ENCODE results near the gene SERTAD1. TPM values are rescaled to one million over a fixed set of nuclear protein-coding genes. Genes with fewer than 3 reads are reported as not detected.

The SERTAD1 gene
- polyA plus RNA-seq, 3 donors = 5.5 to 65.3 (median 44.1) TPM

- no peak within 1 kb of the TSS for H3K27ac ChIP-seq (ENCODE audit: low read depth, low read length)
- 82 to 91% (median 89%) methylated on average over 10 of the region's 10 CpGs for WGBS, 3 donors
These were observed 35.6 kb downstream of the SERTAD1 start, which contains the start of gene HIPK4 for GRCh38 chr19:40390084-40390742. TSS of gene HIPK4 (minus strand) at chr19:40390181. CDS start at chr19:40389902, 279 bp downstream.

GRCh38 chr19:40389404-40390083 lies 36.2 kb downstream of the SERTAD1 start:
- H3K27ac ChIP-seq (ENCODE audit: low read depth, low read length) = no peak overlapping the region
- 94 to 96% (median 95%) methylated on average over 33 of the region's 33 CpGs for WGBS, 3 donors

GRCh38 chr19:40388481-40388880 lies 37.3 kb downstream of the SERTAD1 start:
- H3K27ac ChIP-seq (ENCODE audit: low read depth, low read length) = no peak overlapping the region
- WGBS, 3 donors = 62 to 90% (median 88%) methylated on average over 3 of the region's 3 CpGs

GRCh38 chr19:40387155-40387554 lies 38.6 kb downstream of the SERTAD1 start:
- WGBS, 3 donors = 90 to 92% (median 91%) methylated on average over 10 of the region's 10 CpGs
- no peak overlapping the region for H3K27ac ChIP-seq (ENCODE audit: low read depth, low read length)

- no peak overlapping the region for H3K27ac ChIP-seq (ENCODE audit: low read depth, low read length)
- WGBS, 3 donors = 78 to 90% (median 90%) methylated on average over 28 of the region's 28 CpGs
These were observed 42.0 kb downstream of the SERTAD1 start for GRCh38 chr19:40383668-40384248.

DNA sequence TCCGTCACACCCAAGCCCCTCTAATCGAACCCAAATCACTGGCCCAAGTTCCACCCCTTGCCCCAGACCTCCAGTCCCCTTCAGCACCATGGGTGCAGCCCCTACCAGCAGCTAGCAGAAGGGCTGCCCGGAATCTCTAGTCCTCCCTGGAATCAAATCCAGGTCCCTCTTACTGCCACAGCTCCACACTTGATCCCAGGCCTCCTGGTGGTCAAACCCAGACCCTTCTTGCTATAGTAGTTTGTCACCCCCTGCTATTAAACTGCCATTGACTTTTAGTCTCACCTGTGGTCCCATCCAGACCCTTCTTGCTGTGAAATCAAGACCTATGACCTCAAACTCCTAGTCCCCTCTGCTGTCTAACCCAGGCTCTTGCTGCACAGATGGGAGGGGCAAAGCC lies 44.5 kb downstream of the SERTAD1 start:
- 81 to 92% (median 83%) methylated on average over 2 to 3 of the region's 3 CpGs for WGBS, 3 donors
- no peak overlapping the region for H3K27ac ChIP-seq (ENCODE audit: low read depth, low read length)

DNA sequence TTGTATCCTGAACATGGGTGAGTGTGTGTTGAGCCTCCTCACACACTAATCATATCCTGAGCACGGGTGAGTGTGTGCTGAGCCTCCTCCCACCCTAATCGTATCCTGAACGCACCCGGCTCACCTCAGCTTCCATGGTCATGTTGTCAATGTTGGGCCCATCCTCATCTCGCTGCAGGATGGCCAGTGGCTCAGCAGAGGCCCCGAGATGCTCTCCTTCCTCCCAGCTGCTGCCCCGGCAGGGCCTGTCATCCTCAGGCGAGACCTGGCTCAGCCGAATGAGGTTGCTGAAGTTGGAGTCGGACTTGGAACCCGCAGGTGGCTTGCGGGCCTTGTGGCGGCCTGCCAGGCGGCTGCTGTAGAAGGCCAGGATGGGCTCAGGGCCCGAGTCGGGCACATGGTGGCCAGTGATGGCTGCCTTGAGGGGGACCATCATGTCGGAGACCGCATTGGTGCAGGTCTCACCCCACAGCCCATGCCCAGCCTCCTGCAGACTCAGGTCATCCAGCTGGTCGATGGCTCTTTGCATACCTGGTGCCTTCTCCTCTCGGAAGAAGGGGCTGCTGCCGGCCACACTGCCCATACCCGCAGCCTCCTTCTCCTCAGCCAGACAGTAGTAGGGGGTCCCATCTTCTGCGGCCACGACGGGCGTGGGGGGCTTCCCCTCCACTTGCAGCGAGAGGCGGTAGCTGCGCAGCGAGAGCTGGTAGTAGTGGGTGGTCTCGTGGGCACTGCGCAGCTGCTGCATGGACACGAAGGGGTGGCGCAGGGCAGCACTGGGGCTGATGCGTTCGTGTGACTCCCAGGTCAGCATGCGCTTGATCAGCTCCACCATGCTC lies 45.4 kb downstream of the SERTAD1 start:
- 83 to 89% (median 85%) methylated on average over 37 of the region's 37 CpGs for WGBS, 3 donors
- no peak overlapping the region for H3K27ac ChIP-seq (ENCODE audit: low read depth, low read length)

DNA sequence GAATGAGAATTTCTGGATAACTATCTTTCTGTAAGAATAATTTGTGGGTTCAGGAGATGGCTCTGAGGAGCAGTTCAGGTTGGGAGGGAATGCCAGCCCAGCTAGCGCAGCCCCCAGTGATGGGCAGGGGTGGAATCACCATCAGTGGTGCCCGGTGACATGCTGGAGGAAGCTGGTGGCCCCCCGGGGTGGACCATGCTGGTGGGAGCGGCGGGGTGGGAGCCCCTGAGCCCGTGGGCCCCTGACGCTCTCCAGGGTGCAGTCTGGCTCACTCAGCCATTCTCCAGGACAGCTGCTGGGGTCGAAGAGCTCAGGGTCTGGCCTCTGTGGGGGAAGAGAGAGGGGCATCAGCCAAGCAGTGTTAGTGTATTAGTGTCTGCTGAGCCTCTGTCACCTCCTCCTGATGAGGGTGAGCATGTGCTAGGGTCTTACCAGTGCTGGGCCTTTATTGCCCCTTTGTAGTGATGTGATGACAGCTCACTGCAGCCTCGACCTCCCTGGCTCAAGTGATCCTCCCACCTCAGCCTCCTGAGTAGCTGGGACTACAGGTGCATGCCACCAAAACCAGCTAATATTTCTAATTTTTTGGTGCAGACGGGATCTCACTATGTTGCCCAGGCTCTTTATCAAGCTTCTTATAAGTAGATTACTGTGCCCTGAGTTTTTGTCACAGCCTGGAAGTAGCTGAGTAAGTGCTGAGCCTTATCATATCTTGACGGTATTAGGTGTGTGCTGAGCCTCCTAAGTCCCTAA lies 46.2 kb downstream of the SERTAD1 start:
- WGBS, 3 donors = 84 to 86% (median 84%) methylated on average over 11 of the region's 11 CpGs
- H3K27ac ChIP-seq (ENCODE audit: low read depth, low read length) = no peak overlapping the region

DNA sequence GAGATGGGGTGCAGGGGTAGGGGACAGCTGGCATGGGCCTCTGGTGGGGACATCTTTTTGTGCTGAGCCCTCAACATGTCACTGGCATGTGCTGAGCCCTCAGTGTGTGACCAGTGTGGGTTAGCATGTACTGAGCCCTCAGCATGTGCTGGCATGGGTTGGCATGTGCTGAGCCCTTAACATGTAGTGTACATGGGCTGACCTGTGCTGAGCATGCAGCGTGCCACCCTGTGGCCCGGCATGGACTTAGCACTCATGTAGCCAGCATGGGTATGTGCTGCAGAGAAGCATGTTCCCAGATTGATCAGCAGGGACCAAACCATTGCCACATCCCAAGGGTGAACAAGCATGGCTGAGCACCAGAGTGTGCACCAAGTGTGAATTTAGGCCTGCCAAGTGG lies 47.3 kb downstream of the SERTAD1 start:
- no peak overlapping the region for H3K27ac ChIP-seq (ENCODE audit: low read depth, low read length)
- 84 to 88% (median 87%) methylated on average over 2 of the region's 2 CpGs for WGBS, 3 donors

- WGBS, 3 donors = 87 to 95% (median 93%) methylated on average over 24 to 25 of the region's 25 CpGs
- no peak overlapping the region for H3K27ac ChIP-seq (ENCODE audit: low read depth, low read length)
These were observed 47.9 kb downstream of the SERTAD1 start for GRCh38 chr19:40377876-40378385.

- no peak overlapping the region for H3K27ac ChIP-seq (ENCODE audit: low read depth, low read length)
- WGBS, 3 donors = 91 to 96% (median 91%) methylated on average over 11 to 17 of the region's 17 CpGs
These were observed 49.4 kb downstream of the SERTAD1 start for GRCh38 chr19:40376286-40376862.

DNA sequence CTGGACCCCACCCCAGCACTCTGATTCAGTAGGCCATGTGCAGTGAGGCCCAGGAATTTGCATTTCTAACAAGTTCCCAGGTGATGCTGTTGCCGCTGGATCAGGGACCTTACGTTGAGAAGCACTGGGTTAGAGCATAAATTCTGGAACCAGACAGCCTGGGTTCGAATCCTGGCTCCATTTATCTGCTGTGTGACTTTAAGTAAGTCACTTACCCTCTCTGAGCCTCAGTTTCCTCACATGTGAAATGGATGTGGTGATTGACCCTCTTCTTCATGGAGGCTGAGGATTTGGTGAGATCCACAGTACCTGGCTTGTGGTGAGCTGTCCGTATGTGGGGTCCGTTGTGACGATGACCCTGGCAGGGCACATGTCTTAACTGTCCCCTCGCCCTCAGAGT lies 51.7 kb downstream of the SERTAD1 start:
- H3K27ac ChIP-seq (ENCODE audit: low read depth, low read length) = no peak overlapping the region
- 96 to 98% (median 96%) methylated on average over 7 of the region's 7 CpGs for WGBS, 3 donors

- 95 to 99% (median 99%) methylated on average over 5 of the region's 5 CpGs for WGBS, 3 donors
These were observed 54.0 kb downstream of the SERTAD1 start for GRCh38 chr19:40371802-40372122.

More at GRCh38 chr19:40371802-40372122, 54.0 kb downstream of the SERTAD1 start:
- no peak overlapping the region for H3K27ac ChIP-seq (ENCODE audit: low read depth, low read length)

Other genes with a start within 250 kb of the SERTAD1 start
- 10 to 100 TPM in 2 of 3 donors, 1 to 10 TPM in 1; 4.7 to 13.3 (median 12.2) TPM for gene MAP3K10, start 234.6 kb downstream of the SERTAD1 start, polyA plus RNA-seq
- gene TTC9B, start 207.6 kb downstream of the SERTAD1 start, polyA plus RNA-seq = under 1 TPM in 1 of 3 donors, not detected in 2; 0.10 TPM
- gene CCNP, start 199.3 kb downstream of the SERTAD1 start, polyA plus RNA-seq = 1 to 10 TPM in 1 of 3 donors, under 1 TPM in 1, not detected in 1; 0.21 to 1.7 TPM
- gene AKT2, start 140.6 kb downstream of the SERTAD1 start, polyA plus RNA-seq = 100 to 1,000 TPM in 1 of 3 donors, 10 to 100 TPM in 2; 49.0 to 172 (median 64.1) TPM
- 10 to 100 TPM in 1 of 3 donors, 1 to 10 TPM in 2; 5.0 to 10.9 (median 8.4) TPM for gene C19orf47, start 77.6 kb downstream of the SERTAD1 start, polyA plus RNA-seq
- 100 to 1,000 TPM; 109 to 160 (median 130) TPM for gene PLD3, start 77.3 kb downstream of the SERTAD1 start, polyA plus RNA-seq
- gene HIPK4, start 35.8 kb downstream of the SERTAD1 start, polyA plus RNA-seq = under 1 TPM in 2 of 3 donors, not detected in 1; 0.02 to 0.10 TPM
- 1 to 10 TPM; 2.3 to 4.5 (median 2.4) TPM for gene PRX, start 12.6 kb downstream of the SERTAD1 start, polyA plus RNA-seq
- 10 to 100 TPM in 2 of 3 donors, 1 to 10 TPM in 1; 8.3 to 57.5 (median 13.3) TPM for gene SERTAD3, start 18.3 kb upstream of the SERTAD1 start, polyA plus RNA-seq
- gene BLVRB, start 39.8 kb upstream of the SERTAD1 start, polyA plus RNA-seq = 100 to 1,000 TPM; 109 to 235 (median 220) TPM
- gene SPTBN4, start 41.0 kb upstream of the SERTAD1 start, polyA plus RNA-seq = 1 to 10 TPM; 1.3 to 4.1 (median 2.2) TPM
- 10 to 100 TPM; 35.6 to 67.6 (median 55.1) TPM for gene SHKBP1, start 150.9 kb upstream of the SERTAD1 start, polyA plus RNA-seq
- 100 to 1,000 TPM in 2 of 3 donors, 10 to 100 TPM in 1; 35.5 to 125 (median 124) TPM for gene LTBP4, start 175.4 kb upstream of the SERTAD1 start, polyA plus RNA-seq